HS-27A (cell line): ENCODE results near the gene CDK14.
"Not testable (repeated sequence)": the region's sequence is repeated elsewhere in the genome, so short reads cannot be mapped to it uniquely, and the experiment has no call there.

ENCODE experiments used
- DNase-seq: peaks from one replicate; pipeline ENCODE4 v3.0.0-alpha.2; 2012; ENCODE audit warnings: low read depth, missing footprints

Gene CDK14

GRCh38 chr7:90757565-90757950 lies 161.4 kb downstream of the CDK14 start:
- DNase-seq: not testable (repeated sequence)

GRCh38 chr7:90758933-90759562 lies 162.9 kb downstream of the CDK14 start:
- no peak for DNase-seq

- no peak for DNase-seq
Measured at GRCh38 chr7:90759710-90760109, 163.6 kb downstream of the CDK14 start.

GRCh38 chr7:90760892-90761291 lies 164.8 kb downstream of the CDK14 start:
- no peak for DNase-seq

GRCh38 chr7:90761584-90761983 lies 165.5 kb downstream of the CDK14 start:
- DNase-seq: no peak

GRCh38 chr7:90763108-90763507 lies 167.0 kb downstream of the CDK14 start:
- no peak for DNase-seq

- no peak for DNase-seq
Measured at GRCh38 chr7:90764848-90765570, 168.9 kb downstream of the CDK14 start.

- DNase-seq: no peak
Measured at GRCh38 chr7:90766814-90767564, 170.9 kb downstream of the CDK14 start.

- DNase-seq: no peak
Measured at GRCh38 chr7:90768301-90768700, 172.2 kb downstream of the CDK14 start.

GRCh38 chr7:90769036-90769435 lies 172.9 kb downstream of the CDK14 start:
- no peak for DNase-seq

- not testable (repeated sequence) for DNase-seq
Measured at GRCh38 chr7:90769566-90769965, 173.4 kb downstream of the CDK14 start.

- no peak for DNase-seq
Measured at GRCh38 chr7:90771281-90771680, 175.2 kb downstream of the CDK14 start.

- no peak for DNase-seq
Measured at GRCh38 chr7:90772410-90772809, 176.3 kb downstream of the CDK14 start.

- DNase-seq: no peak
Measured at GRCh38 chr7:90773269-90773668, 177.1 kb downstream of the CDK14 start.

GRCh38 chr7:90774706-90775105 lies 178.6 kb downstream of the CDK14 start:
- DNase-seq: no peak

- DNase-seq: no peak
Measured at GRCh38 chr7:90775383-90775965, 179.4 kb downstream of the CDK14 start.

- no peak for DNase-seq
Measured at GRCh38 chr7:90777041-90777440, 180.9 kb downstream of the CDK14 start.

- no peak for DNase-seq
Measured at GRCh38 chr7:90777465-90777864, 181.3 kb downstream of the CDK14 start.

GRCh38 chr7:90777886-90778285 lies 181.8 kb downstream of the CDK14 start:
- DNase-seq: no peak

- DNase-seq: no peak
Measured at GRCh38 chr7:90788052-90788451, 191.9 kb downstream of the CDK14 start.

GRCh38 chr7:90789736-90790306 lies 193.7 kb downstream of the CDK14 start:
- DNase-seq: no peak

GRCh38 chr7:90791596-90791995 lies 195.5 kb downstream of the CDK14 start:
- DNase-seq: no peak
